Stimulated activated CD8-positive, alpha-beta memory T cell treated with anti-CD3 and anti-CD28 coated beads, Interleukin-7, amount 100 ng/mL, for 48 hours (primary cell): Measurements from ENCODE around the gene TMEM47.

Experiments used
- DNase-seq, 2 donors: peaks; one replicate each; pipeline ENCODE4 v3.0.0-alpha.2; 2020; ENCODE audit warnings: low read depth in 1 of 2; ENCODE audit errors: extremely low read depth in 1 of 2

TMEM47 gene

DNA sequence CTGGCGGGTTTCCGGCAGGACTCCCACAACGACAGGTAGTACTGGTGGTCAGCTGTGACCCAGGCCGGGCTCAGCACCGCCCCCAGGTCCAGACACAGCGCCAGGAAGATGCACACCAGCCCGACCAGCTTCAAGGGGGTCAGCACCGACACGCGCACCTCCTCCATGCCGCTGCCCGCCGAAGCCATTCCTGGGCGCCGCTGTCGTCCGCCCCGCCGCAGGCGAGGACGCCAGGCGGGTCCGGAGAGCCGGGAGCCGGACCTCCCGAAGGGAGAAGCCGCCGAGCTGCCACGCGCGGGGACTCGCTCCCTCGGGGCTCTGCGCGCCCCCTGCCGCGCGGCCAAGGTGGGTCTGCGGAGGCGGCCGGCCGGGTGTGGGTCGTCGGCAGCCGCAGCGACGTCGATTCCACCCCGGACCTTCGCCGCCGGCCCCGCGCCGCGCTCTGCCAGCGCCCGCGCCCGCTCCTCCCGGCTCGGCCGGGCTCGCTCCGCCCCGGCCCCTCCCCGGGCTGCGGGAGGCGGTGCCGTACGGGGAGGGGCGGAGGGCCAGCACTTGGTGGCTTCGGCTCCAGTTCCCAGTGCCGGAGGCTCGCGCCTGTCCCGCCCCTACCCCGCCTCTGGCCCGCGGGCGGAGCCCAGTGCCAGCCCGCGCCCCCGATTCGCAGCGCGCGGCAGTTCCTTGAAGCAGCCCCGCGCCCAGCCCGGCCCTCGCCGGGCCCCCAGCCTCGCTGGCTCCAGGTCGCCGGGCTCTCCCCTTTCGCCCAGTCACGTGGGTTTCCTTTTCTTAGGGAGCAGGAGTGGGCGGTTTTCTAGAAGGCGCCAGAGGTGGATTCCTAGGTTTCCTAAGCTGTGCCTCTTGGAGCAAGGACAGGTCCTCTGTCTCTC is at the start of gene TMEM47:
TSS of gene TMEM47 (minus strand) at position 444 of the 884 bp plus-strand sequence. CDS start at position 188, 256 bp downstream.
- DNase-seq, result no peak

DNA sequence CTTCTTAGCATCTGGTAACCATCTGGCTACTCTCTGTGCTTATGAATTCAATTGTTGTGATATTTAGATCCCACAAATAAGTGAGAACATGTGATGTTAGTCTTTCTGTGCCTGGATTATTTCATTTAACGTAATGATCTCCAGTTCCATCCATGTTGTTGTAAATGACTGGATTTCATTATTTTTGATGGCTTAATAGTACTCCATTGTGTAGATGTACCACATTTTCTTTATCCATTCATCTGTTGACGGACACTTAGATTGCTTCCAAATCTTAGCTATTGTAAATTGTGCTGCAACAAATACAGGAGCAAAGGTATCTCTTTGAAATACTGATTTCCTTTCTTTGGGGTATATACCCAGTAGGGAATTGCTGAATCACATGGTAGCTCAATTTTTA is 30.0 kb upstream of the TMEM47 start:
- no peak for DNase-seq

DNA sequence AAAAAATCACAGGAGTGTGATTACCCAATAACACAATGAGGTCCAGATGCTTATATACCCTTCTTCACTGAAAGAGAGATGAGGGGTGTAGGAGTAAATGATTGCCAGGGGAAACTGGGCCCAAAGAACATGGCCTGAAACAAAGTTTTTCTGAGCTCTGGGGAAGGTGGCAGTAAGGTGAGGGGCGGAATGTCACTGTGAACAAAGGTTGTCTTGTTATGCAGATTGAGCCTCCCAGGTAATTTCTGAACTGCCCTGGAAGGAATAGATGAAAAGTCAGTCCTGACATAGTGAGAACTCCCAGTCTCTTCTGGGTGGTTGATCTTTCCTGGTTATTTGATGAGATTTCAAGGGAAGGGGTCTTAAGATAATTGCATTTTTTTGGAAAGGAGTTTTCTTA is 2.5 kb upstream of the TMEM47 start:
- no peak for DNase-seq

DNA sequence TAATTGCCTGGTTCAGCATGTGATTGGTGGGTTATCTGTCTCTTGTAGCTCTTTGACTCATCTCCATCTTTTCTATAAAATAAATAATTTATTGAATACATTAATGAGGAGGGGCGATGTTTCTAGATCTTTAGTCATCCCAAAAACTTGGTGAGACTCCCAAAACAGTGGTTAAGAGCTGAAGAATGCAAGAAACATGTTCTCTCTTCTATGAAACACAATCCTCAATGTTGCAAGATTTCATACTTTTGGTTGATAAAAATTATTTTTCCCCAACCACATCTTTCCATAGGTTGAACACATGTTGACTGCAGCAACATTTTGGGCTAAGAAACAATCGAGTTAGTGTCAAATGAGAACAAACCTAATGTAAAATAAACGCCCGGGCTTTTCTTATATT is 1.2 kb upstream of the TMEM47 start:
- no peak for DNase-seq

DNA sequence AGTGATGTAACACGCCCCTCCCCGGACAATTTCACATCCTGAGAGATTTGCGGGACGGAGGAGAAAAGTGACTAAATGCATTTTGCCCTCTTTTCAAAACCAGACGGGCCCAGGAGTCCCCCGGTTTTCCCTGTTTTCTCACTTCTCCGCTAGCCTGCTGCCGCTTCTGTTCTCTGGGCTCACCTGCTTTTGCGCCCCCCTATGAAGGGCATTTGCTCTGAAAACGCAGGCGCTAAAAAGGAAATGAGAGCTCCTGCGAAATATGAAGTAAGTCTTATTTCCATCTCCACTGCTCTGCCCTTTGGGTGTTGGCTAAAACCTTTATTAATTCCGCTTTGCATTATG is 613 bp upstream of the TMEM47 start:
- no peak for DNase-seq

DNA sequence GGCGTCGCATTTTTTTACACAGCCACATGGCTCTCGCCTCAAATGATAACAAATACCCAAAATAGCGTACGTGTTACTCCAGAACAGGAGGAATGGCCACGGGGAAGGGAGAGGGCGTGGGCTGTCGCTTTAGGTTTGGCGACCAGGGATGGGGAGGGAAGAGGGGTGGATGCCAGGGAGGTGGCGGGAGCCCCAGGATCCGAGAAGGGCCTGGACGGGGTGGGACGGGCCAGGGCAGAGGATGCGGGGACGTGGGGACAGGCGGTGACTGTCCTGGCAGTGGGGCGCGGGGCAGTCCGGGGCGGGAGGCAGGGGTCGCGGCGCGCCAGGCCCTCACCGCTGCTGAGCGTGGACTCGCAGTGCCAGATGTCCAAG is 631 bp downstream of the TMEM47 start:
- DNase-seq, result no peak

DNA sequence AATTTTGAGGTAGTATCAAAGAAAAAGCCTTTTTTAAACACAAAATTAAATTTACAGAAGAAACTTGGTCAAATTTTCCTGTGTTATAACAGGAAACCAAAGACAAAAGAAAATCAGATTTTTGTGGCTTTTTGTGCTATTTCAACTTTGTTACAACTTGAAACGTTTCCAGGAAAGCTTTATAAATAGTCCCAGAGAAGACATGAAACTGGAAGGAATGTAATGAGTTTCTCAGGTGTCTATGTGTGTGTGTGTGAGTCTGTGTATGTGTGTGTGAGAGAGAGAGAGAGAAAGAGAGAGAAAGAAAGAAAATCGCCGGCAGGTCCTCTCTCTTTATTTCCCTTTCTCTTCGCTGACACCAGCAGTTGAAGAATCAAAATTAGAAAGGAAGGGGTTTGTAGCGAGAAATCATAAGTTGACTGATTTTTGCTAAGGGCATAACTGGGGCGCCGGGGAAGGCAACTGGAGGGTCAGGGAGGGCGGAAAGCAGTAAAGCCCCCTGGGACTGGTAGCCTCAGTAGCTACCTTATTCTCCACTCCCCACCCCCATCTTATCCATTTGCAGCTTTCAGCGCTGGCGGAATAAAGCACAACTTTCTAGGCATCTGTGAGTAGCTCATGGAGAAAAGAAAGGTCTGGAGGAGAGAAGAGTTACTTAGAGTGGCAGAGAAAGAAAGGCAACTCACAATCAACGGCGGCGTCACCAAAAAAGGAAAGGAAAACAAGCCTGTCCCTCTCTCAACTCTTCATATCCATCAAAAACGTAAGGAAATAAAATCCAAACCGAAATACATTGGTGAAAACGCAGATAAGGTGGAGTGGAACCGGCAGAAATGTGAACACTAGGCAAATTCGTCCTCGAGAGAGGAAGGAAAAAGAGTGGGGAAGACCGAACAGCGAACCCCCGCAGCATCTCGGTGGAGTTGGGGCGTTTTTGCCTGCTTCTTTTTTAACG is 1.3 kb downstream of the TMEM47 start:
- DNase-seq, result no peak

DNA sequence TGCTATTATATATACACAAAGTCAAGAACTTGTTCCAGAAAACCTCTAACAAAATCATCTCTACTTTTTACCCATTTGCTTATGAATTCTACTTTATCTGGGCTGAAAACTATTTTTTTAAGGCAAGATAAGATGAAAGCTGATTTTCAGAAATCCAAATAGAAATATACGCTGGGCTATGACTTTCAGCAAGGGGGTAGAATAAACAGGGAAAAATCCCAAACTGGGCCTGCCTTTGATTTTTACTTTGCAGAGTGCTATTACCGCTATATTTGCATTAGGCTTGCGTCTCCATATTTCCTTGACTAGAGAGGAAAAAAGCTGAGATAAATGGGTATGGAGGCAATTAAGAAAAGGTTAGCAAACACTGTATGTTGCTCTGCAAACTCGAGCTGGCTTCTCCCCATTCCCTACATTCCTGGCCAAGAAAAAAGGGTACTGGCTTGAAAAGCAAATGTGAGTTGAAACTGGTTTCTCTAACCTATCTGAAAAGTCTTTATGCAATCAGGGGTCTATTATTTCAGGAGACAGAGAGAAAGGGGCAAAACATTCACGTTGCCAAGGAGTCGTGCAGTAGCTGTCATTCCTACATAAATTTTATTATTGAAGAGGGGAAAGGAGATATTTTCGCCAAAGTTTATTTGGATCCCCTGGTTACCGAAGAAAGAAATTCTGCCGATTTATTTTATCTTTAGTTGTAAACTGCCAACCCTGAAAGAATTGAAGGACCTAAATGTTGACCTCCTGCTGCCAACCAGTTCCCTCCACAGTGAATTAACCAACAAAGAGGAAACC is 2.2 kb downstream of the TMEM47 start:
- DNase-seq, result no peak

DNA sequence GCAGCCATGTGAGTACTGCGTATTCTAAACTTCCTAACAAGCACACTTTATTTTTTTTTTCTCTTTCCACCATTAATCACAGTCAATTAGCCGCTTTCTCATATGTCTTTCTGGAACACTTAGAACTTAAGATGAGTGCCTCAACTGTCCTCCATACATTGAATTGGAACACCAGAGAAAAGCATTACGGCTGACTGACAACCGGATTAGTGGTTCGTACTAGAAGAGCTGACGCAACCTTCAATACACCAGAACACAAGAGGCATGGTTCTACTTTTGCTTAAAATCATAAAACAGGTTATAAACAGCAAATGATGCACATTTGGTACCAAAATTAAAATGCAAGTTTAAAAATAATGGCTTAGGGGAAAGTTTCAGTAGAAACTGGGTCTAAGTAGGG is 3.3 kb downstream of the TMEM47 start:
- DNase-seq, result no peak

DNA sequence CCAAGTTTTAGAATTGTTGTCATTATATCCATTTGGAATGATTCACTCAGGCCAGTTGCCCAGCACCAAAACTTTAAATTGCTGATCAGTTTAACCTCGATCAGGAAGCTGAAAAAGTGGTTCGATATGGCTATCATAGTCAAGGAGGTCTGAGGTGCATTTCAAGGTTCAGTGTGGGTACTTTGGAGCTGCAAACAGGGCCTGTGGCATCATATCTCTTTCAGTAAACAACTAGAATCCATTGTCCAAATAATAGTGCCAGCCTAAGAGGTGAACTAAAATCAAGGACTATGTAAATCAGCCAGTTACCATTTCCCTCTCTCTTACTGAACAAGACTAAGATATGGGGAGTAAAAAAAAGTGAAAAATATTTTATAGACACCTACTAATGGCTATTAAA is 14.2 kb downstream of the TMEM47 start:
- DNase-seq, result no peak

DNA sequence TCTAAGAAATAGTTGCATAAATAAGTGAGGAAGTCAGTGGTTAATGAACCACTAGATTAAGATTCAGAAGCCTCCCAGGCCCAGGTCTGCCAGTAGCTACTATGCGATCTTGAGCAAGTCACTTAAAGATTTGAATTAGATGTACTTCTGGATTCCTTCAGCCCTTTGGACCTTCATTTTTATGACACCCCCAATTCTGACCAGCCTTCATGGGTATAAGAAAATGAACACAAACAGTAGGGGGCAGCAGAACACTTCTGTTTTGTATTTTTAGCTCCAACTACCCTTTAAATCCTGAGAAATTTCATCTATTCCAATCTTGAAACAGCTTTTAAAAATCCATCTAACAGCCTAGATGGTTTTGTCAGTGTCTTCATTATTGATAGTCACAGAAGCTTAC is 19.0 kb downstream of the TMEM47 start:
- no peak for DNase-seq

DNA sequence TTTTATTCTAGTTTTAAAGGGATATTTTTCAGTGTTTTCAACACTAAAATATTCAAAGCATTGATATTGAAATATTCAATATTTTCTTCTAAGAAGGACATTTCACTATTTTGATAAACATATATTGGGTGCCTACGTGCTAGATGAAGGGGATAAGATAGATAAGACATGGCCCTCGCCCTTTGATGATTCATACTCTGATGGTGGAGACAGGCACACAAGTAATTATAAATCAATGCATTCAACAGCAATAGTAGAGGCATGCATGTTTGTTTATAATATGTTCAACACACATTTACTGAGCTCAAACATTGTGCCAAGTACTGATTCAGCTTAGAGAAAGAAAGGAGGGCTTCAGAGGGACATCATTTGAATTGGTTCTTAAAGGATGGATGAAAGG is 22.7 kb downstream of the TMEM47 start:
- DNase-seq, result no peak

DNA sequence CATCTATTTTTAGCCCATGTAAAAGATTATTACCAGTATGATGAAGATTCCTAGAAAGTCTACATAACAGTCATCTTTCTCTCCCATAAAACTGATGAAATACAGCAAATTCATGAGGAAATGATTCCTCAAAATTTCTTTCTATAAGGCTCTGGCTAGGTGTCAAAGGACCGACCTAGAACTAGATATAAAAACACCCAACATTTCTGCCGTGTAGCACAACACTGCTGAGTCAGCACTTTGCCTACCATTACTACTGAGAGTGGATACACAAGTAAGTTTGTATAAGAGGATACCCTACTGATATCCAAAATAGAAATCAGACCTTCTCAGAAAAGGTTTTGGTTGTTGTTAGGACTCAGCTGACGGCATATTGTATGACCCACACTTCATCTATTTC is 24.7 kb downstream of the TMEM47 start:
- no peak for DNase-seq

DNA sequence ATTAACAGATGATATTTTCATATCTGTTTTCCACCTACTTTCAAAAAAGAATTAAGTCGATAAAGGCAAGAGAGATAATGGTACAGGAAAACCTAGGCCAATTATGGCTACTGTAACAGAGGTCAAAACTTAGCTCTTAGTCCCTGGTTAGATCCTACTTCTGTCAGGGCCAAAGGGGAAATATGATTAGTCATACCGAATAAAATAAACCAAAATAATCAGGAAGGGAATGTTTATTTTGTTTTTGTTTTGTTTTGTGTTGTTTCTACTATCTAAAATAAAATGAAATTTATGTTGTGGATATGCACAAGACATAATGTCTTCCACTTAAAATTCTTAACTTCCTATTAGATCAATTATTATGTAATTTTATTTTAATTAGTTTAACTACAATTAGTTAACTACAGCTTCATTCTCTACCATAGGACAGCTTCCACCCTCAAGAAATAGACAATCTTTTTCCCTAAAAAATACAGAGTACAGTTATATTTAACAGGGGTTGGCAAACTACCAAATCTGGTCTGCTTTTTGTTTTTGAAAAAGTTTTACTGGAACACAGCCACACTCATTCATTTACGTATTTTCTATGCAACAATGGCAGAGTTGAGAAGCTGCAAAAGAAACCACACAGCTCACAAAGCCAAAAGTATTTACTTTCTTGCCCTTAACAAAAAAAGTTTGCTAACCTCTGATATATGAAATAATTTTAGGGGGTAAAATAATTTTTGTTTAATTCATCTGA is 25.4 kb downstream of the TMEM47 start:
- DNase-seq, result no peak

DNA sequence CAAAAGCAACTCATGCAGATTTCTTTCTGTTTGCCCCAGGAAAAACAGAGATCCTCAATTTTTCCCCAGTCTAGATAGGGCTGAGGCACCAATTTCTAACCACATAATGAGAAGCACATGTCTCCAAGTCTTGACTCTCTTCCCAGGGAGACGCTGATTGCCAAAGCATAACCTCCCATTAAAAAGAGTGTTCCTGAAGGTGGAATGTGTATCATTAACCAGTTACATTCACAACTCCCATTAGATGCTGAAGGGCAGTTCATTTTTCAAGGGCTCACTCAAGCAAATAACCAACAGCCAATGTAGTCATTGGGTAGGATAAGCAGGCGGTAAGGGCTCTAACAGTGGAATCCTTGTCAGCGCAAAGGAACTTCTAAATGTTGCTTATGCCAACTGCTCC is 27.5 kb downstream of the TMEM47 start:
- DNase-seq, result no peak

DNA sequence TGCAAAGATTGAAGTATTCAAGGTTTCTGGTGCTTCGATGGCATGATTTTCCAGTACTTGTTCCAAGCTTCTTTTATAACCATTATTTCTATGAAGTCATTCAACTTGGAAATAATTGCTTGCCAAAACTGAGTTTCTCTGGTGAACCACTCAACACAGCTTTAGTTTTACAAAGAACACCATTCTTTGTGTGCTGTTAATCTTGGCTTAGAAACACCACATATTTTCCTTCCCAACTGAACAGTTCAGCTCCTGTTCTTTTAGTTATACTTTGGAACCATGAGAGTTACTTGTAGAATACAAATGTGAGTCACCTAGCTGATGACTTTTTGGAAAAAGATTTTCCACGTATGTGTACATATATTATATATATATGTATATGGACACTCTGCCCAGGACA is 32.7 kb downstream of the TMEM47 start:
- no peak for DNase-seq

DNA sequence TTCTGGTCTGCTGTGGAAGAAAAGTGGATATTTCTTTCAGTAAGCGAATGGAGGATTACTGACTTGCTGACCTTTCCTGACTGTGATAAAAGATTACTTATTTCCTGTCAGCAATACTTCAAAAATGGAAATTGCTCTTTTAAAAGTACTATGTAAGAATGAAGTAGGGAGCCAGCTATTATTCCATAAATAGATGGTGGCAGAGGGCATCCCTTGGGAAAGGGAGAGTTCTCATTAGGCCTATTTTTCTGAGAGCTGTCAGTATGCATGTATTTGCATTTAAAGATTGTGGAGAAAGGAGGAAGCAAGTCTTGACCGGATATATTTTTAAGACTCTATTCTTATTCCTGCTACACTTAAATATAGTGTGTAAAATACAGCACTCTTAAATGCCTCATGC is 37.2 kb downstream of the TMEM47 start:
- no peak for DNase-seq

DNA sequence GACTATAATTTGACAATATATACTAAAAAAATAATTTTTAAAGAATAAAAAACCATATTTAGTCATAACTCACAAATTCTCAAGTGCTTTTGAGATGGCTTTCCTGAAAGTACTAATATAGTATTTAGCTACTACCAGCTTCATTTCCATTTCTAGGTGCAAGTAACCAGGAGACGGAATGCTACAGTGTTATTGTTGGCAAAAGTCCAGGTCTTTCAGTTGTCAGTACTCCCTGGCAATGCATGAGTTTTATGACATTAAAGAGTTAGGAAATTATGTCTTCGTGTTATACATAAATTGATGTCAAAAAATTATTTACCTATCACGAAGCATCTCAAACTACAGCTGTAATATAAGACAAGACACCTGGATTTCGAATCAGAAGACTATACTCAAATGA is 45.0 kb downstream of the TMEM47 start:
- no peak for DNase-seq

DNA sequence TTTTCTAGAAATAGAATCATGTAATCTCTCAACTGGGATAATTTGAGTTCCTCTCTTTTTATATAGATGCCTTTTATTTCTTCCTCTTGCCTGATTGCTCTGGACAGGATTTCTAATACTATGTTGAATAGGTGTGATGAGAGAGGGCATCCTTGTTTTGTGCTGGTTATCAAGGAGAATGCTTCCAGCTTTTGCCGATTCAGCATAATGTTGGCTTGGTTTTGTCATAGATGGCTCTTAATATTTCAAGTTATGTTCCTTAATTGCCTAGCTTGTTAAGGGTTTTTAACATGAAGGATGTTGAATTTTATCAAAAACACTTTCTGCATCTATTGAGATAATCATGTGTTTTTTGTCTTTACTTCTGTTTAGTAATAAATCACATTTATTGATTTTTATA is 58.7 kb downstream of the TMEM47 start:
- no peak for DNase-seq

DNA sequence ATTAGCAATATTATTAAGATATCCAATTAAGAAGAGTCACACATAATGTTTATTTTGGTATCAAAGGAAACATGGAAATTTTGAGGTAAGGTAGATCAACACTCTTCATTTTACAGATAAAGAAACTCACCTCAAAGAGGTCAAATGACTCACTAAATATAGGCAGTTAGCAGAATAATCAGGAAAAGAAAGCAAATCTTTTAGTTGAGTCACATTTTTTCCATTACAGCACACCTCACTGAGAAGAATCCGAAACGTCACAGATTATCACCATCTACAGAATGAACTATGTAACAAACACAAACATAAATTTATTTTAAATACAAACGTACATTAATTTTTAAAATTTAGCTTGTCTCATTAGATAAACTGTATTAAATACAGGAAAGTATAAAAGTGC is 70.1 kb downstream of the TMEM47 start:
- no peak for DNase-seq
